ENCODE measurements around the gene PDCD2. TPM values are rescaled to one million over a fixed set of nuclear protein-coding genes. Genes with fewer than 3 reads are reported as not detected.

PDCD2 gene
- total and polyA plus RNA-seq, 9 of the 15 experiments (the other 6 are each of a cell fraction or from before 2014, with no cell fraction given): 67.3 to 430 (median 318) TPM

GRCh38 chr6:170554013-170554795, 30.2 kb downstream of the PDCD2 start, which contains the start of gene TBP (continued):
- peak; percentile 94 for TF ChIP-seq TAF1 (IDR thresholded peaks at IDR 0.05; ENCODE audit: control insufficient read depth, extremely low read depth, insufficient read depth, low read length, severe bottlenecking)
- TF ChIP-seq TGIF2 (CRISPR knock-in tag; IDR thresholded peaks at IDR 0.05): no peak
- TF ChIP-seq KDM5B (IDR thresholded peaks at IDR 0.05; ENCODE audit: insufficient replicate concordance, low read depth, low read length): peak; percentile 69
- TF ChIP-seq SPI1 (IDR thresholded peaks at IDR 0.05; ENCODE audit: borderline replicate concordance, low read depth, low read length): peak; percentile 55; the same call in 1 of the 2 replicates
- TF ChIP-seq HBP1 (CRISPR knock-in tag; IDR thresholded peaks at IDR 0.05): no peak
- TF ChIP-seq UBTF (IDR thresholded peaks at IDR 0.05; ENCODE audit: borderline replicate concordance in 1 of 2, low read depth in 2 of 2, low read length in 2 of 2): 0 out of 4 replicates have a peak, but pooled peaks of 1 of the 2 experiments have one; percentile 30
- peak; percentile 99 for TF ChIP-seq ZBTB40 (IDR thresholded peaks at IDR 0.05)
- no peak for TF ChIP-seq ZBTB40 (CRISPR knock-in tag; IDR thresholded peaks at IDR 0.05)
- peak; percentile 23 for TF ChIP-seq NEUROD1 (IDR thresholded peaks at IDR 0.05; ENCODE audit: borderline replicate concordance, low read depth, low read length, partially characterized antibody)
- no peak for TF ChIP-seq ARID1B (IDR thresholded peaks at IDR 0.05)
- TF ChIP-seq BRF1 (IDR thresholded peaks at IDR 0.05; ENCODE audit: borderline replicate concordance, extremely low read depth, insufficient read length): no peak
- TF ChIP-seq NFATC3 (IDR thresholded peaks at IDR 0.05): 0 out of 2 replicates have a peak, but pooled peaks have one; percentile 7
- TF ChIP-seq ZNF311 (CRISPR knock-in tag; IDR thresholded peaks at IDR 0.05): no peak
- peak; percentile 91 for TF ChIP-seq SIN3B (IDR thresholded peaks at IDR 0.05; ENCODE audit: low read depth)

All from K562 (cell line).